ENCODE data around the gene LPIN1.

DNA sequence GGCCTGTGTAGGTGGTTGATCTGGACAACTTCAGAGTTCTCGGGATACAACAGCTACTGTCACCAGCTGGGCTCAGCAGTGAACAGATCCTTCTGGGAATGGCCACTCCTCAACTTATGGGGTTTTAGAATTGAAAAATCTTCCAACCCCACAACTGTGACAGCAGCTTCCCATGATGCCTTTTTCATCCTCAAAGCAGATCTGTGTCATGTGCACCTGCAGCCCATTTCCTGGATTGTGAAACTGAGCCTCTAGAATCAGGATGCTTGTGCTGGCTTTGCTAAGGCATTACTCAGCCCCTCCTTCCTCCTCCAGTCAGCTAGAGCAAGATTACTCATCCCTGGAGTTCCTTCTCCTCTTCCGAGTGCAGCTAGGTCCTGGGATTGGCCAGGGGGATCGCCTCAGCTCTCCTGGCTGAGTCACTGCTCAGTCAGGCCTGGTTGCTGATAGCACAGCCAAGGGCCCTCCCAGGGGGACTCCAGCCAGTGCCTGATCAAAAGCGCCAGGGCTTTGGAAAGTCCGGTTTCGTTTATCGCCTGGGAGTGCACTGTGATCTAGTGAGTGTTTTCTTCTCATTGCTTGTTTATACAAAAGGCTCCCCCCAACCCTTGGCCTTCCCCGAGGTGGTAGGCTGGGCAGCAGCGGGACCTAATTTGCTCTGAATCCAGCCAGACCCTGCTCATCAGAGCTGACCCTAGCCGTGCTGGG lies 2.4 kb upstream of the LPIN1 start:
- no peak for TF ChIP-seq POLR2A (IDR thresholded peaks at IDR 0.05)
- TF ChIP-seq, protein P1, sequence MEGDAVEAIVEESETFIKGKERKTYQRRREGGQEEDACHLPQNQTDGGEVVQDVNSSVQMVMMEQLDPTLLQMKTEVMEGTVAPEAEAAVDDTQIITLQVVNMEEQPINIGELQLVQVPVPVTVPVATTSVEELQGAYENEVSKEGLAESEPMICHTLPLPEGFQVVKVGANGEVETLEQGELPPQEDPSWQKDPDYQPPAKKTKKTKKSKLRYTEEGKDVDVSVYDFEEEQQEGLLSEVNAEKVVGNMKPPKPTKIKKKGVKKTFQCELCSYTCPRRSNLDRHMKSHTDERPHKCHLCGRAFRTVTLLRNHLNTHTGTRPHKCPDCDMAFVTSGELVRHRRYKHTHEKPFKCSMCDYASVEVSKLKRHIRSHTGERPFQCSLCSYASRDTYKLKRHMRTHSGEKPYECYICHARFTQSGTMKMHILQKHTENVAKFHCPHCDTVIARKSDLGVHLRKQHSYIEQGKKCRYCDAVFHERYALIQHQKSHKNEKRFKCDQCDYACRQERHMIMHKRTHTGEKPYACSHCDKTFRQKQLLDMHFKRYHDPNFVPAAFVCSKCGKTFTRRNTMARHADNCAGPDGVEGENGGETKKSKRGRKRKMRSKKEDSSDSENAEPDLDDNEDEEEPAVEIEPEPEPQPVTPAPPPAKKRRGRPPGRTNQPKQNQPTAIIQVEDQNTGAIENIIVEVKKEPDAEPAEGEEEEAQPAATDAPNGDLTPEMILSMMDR (IDR thresholded peaks at IDR 0.05) = no peak
